ENCODE results near the gene CX3CR1.

DNA sequence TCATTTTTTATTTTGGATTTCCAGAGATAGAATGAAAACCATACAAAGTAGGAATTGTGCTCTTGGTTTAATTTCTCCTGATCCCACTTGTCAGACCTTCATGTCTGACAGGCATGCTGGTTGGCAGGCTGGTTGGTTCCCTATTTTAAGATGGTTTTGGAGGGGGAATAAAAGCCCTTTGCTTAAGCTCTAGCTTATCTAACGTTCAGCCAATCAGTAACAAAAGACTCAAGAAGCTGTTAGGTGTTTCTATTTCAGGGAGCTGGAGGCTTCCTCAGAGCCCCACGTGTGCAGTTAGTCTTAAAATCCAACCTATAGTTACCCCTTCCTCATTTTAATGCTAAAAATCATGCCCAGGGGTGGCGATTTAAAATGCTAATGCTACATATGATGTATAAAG, 47.0 kb downstream of the CX3CR1 start:
- TF ChIP-seq, protein P1, sequence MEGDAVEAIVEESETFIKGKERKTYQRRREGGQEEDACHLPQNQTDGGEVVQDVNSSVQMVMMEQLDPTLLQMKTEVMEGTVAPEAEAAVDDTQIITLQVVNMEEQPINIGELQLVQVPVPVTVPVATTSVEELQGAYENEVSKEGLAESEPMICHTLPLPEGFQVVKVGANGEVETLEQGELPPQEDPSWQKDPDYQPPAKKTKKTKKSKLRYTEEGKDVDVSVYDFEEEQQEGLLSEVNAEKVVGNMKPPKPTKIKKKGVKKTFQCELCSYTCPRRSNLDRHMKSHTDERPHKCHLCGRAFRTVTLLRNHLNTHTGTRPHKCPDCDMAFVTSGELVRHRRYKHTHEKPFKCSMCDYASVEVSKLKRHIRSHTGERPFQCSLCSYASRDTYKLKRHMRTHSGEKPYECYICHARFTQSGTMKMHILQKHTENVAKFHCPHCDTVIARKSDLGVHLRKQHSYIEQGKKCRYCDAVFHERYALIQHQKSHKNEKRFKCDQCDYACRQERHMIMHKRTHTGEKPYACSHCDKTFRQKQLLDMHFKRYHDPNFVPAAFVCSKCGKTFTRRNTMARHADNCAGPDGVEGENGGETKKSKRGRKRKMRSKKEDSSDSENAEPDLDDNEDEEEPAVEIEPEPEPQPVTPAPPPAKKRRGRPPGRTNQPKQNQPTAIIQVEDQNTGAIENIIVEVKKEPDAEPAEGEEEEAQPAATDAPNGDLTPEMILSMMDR (IDR thresholded peaks at IDR 0.05) = no peak
- no peak for TF ChIP-seq POLR2A (IDR thresholded peaks at IDR 0.05)
